ENCODE data around the gene SRP14.

- TF ChIP-seq CTCF (conservative IDR thresholded peaks at IDR 0.05; ENCODE audit: low read length) (no peak), EZH2phosphoT487 (IDR thresholded peaks at IDR 0.05; ENCODE audit: borderline replicate concordance, low read depth, low read length) (no peak)
Observed at GRCh38 chr15:40081691-40082194, 42.8 kb upstream of the SRP14 start.
